ENCODE data around the gene RGL2.

DNA sequence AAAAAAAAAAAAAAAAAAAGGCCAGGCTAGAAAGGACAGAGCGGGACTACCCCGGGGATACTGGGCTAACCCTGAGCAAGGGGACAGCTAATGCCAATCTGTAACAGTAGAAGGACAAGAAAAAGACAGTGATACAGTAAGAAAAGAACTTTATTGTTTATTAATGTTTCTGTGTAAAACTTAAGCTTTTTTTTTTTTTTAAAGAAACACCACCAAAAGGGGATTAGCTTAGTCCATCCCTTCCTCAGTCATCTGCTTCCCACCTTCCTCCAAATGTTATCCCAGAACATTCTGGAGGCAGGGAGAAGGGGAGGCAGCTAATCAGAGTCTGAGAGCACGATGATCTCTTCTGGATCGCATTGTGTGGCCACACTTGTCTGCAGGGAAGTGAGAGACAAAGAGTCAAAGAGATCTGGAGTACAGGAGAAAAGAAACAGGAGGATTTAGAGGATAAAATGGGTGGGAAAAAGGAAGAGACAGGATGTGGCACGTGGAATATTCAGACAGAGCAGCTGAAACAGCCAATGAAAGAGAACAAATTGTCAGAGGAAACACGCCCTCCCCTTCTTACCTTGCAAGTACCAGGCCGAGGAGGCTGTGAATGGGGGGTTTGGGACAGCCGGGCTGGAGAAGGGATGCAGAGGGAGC is 19.8 kb upstream of the RGL2 start:
- TF ChIP-seq EZH2 (IDR thresholded peaks at IDR 0.05; ENCODE audit: insufficient read depth, poor library complexity, severe bottlenecking), result no peak
- no peak for TF ChIP-seq EZH2phosphoT487 (IDR thresholded peaks at IDR 0.05; ENCODE audit: insufficient read depth, low read depth)
